Glutamatergic neuron (in vitro differentiated cells): ENCODE data around the gene PRPF18. TPM values are rescaled to one million over a fixed set of nuclear protein-coding genes. Genes with fewer than 3 reads are reported as not detected.

ENCODE experiments used
- DNase-seq: peaks from one replicate; pipeline ENCODE4 v3.0.0; 2022
- H3K27ac Mint-ChIP-seq: one replicate; pipeline ENCODE4 v1.8.0; 2020; ENCODE audit warnings: mild to moderate bottlenecking, mixed read lengths, inconsistent platforms; ENCODE audit not compliant: unreplicated experiment
- H3K27me3 Mint-ChIP-seq: one replicate; pipeline ENCODE4 v1.8.0; 2020; ENCODE audit warnings: mild to moderate bottlenecking, moderate library complexity, mixed read lengths, inconsistent platforms; ENCODE audit not compliant: unreplicated experiment
- H3K36me3 Mint-ChIP-seq: one replicate; pipeline ENCODE4 v1.8.0; 2020; ENCODE audit warnings: mild to moderate bottlenecking, mixed read lengths, inconsistent platforms; ENCODE audit not compliant: unreplicated experiment
- H3K4me1 Mint-ChIP-seq: one replicate; pipeline ENCODE4 v1.8.0; 2020; ENCODE audit warnings: mild to moderate bottlenecking, low read depth, mixed read lengths, inconsistent platforms; ENCODE audit not compliant: unreplicated experiment
- H3K4me3 Mint-ChIP-seq: one replicate; pipeline ENCODE4 v1.8.0; 2020; ENCODE audit warnings: mild to moderate bottlenecking, mixed read lengths, inconsistent platforms; ENCODE audit not compliant: unreplicated experiment
- H3K9me3 Mint-ChIP-seq: one replicate; pipeline ENCODE4 v1.8.0; 2020; ENCODE audit warnings: mild to moderate bottlenecking, moderate library complexity, mixed read lengths, inconsistent platforms; ENCODE audit not compliant: unreplicated experiment
- CTCF ChIP-seq: fragments of 200-600 bp; sonication (generic); IDR thresholded peaks from one replicate; pipeline ENCODE4 v1.5.0; 2021; ENCODE audit not compliant: partially characterized antibody, unreplicated experiment
- total RNA-seq: library from RNA; stranded (reverse); fragmentation: NEBNext Ultra II Directional; extraction: Animal tissue kit (Norgen Biotek cat#: 25700); gene quantifications from one replicate; pipeline ENCODE4 v1.2.1, GENCODE V29; 2021; ENCODE audit not compliant: unreplicated experiment

Gene PRPF18
- total RNA-seq, 1 donor from 2014 or later, result 24.7 TPM

GRCh38 chr10:13597909-13598308 lies 11.1 kb downstream of the PRPF18 start:
- Mint-ChIP-seq H3K9me3 (no peaks in the 10 kb centered on the region), H3K27ac (no peak overlapping the region), H3K4me3 (no peak overlapping the region), H3K4me1 (peaks cover 9% of the 10 kb centered on the region), H3K27me3 (peaks cover 1% of the 10 kb centered on the region), H3K36me3 (no peaks in the 10 kb centered on the region)
- no peak for DNase-seq
- no peak for TF ChIP-seq CTCF

GRCh38 chr10:13604357-13605040 lies 17.7 kb downstream of the PRPF18 start:
- no peak for TF ChIP-seq CTCF
- no peaks in the 10 kb centered on the region for H3K9me3 Mint-ChIP-seq
- H3K27ac Mint-ChIP-seq, result no peak overlapping the region
- no peak for DNase-seq
- H3K27me3 Mint-ChIP-seq, result peaks cover 1% of the 10 kb centered on the region
- H3K4me1 Mint-ChIP-seq, result peaks cover 3% of the 10 kb centered on the region
- H3K4me3 Mint-ChIP-seq, result no peak overlapping the region
- no peaks in the 10 kb centered on the region for H3K36me3 Mint-ChIP-seq

GRCh38 chr10:13608246-13608853 lies 21.6 kb downstream of the PRPF18 start:
- Mint-ChIP-seq H3K4me3 (no peak overlapping the region), H3K27ac (no peak overlapping the region), H3K9me3 (no peaks in the 10 kb centered on the region), H3K27me3 (no peaks in the 10 kb centered on the region), H3K4me1 (peaks cover 3% of the 10 kb centered on the region), H3K36me3 (no peaks in the 10 kb centered on the region)
- TF ChIP-seq CTCF, result no peak
- DNase-seq, result no peak

GRCh38 chr10:13612654-13613373 lies 26.0 kb downstream of the PRPF18 start:
- H3K4me3 Mint-ChIP-seq, result no peak overlapping the region
- H3K4me1 Mint-ChIP-seq, result peaks cover 7% of the 10 kb centered on the region
- H3K9me3 Mint-ChIP-seq, result peaks cover 2% of the 10 kb centered on the region
- no peak overlapping the region for H3K27ac Mint-ChIP-seq
- H3K36me3 Mint-ChIP-seq, result no peaks in the 10 kb centered on the region
- no peak for DNase-seq
- TF ChIP-seq CTCF, result no peak
- H3K27me3 Mint-ChIP-seq, result no peaks in the 10 kb centered on the region

- TF ChIP-seq CTCF, result no peak
- no peak overlapping the region for H3K4me3 Mint-ChIP-seq
- no peaks in the 10 kb centered on the region for H3K36me3 Mint-ChIP-seq
- no peak for DNase-seq
- H3K27me3 Mint-ChIP-seq, result no peaks in the 10 kb centered on the region
- H3K27ac Mint-ChIP-seq, result no peak overlapping the region
- H3K9me3 Mint-ChIP-seq, result peaks cover 2% of the 10 kb centered on the region
- H3K4me1 Mint-ChIP-seq, result peaks cover 4% of the 10 kb centered on the region
Observed at GRCh38 chr10:13613519-13613918, 26.8 kb downstream of the PRPF18 start.
